Measurements from ENCODE around the gene DYNC2LI1.

Gene DYNC2LI1

GRCh38 chr2:43824512-43824911, 50.7 kb downstream of the DYNC2LI1 start (continued):
- TF ChIP-seq PRDM2 (tag by site-specific recombination; IDR thresholded peaks at IDR 0.05; ENCODE audit: borderline replicate concordance) (no peak), ZNF776 (tag by site-specific recombination; IDR thresholded peaks at IDR 0.05; ENCODE audit: borderline replicate concordance) (no peak), ZNF580 (tag by site-specific recombination; IDR thresholded peaks at IDR 0.05) (no peak), GLI2 (tag by site-specific recombination; IDR thresholded peaks at IDR 0.05; ENCODE audit: borderline replicate concordance, low read depth) (no peak), HIC1 (tag by site-specific recombination; IDR thresholded peaks at IDR 0.05) (no peak), ZNF354C (tag by site-specific recombination; IDR thresholded peaks at IDR 0.05; ENCODE audit: borderline replicate concordance, low read depth) (no peak), ZNF335 (tag by site-specific recombination; conservative IDR thresholded peaks at IDR 0.05) (no peak), TCF7L2 (IDR thresholded peaks at IDR 0.05; ENCODE audit: borderline replicate concordance, low read depth, low read length) (no peak), ZNF121 (tag by site-specific recombination; IDR thresholded peaks at IDR 0.05) (no peak), HOXA7 (CRISPR knock-in tag; IDR thresholded peaks at IDR 0.05; ENCODE audit: borderline replicate concordance) (no peak), ZNF560 (tag by site-specific recombination; IDR thresholded peaks at IDR 0.05; ENCODE audit: borderline replicate concordance) (no peak), ZNF624 (tag by site-specific recombination; IDR thresholded peaks at IDR 0.05) (no peak)

- TF ChIP-seq ZNF704 (tag by site-specific recombination; IDR thresholded peaks at IDR 0.05) (no peak), ZBTB10 (tag by site-specific recombination; IDR thresholded peaks at IDR 0.05) (no peak), ZNF768 (tag by site-specific recombination; IDR thresholded peaks at IDR 0.05) (no peak), TSHZ1 (tag by site-specific recombination; IDR thresholded peaks at IDR 0.05; ENCODE audit: borderline replicate concordance) (no peak), TRIM28 (IDR thresholded peaks at IDR 0.05; ENCODE audit: borderline replicate concordance, low read length) (no peak), ZNF394 (tag by site-specific recombination; IDR thresholded peaks at IDR 0.05; ENCODE audit: borderline replicate concordance) (no peak)
- no peak overlapping the region for H3K27ac ChIP-seq (ENCODE audit: extremely low read depth, low read depth, low read length)
- CTCF ChIA-PET, result no interaction called here
- H3K4me3 ChIP-seq (ENCODE audit: low read depth, low read length), result no peak overlapping the region
- POLR2A ChIA-PET, result no interaction called here
- no peaks in the 10 kb centered on the region for H3K4me1 ChIP-seq (ENCODE audit: control insufficient read depth, insufficient read depth, low read length)
- no peaks in the 10 kb centered on the region for H3K36me3 ChIP-seq (ENCODE audit: control insufficient read depth in 2 of 2, insufficient read depth in 1 of 2, low read length in 2 of 2)
- no peaks in the 10 kb centered on the region for H3K9me3 ChIP-seq (ENCODE audit: control insufficient read depth, insufficient read depth, low read depth, low read length)
Observed at GRCh38 chr2:43824951-43825493, 51.2 kb downstream of the DYNC2LI1 start.

Measured in HEK293 (cell line).